ENCODE results near the gene KRI1.

KRI1 gene

DNA sequence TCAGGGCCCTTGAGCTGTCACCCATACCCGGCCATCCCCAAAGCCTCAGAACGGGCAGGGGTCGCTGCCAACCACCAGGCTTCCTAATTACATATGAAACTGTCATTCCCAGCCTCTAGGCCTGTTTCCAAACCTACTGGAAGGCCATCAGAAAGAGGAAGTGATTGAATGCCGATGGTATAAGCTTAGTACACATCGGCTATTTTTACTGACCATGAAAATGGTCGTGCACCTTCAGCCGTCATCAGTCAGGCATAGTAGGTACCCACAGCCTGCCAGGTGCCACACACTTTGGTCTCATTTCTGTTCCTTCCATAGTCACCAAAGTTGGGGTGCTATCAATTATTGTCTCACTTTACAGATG, 10.2 kb downstream of the KRI1 start:
- Histone ChIP-seq H3K4me2 (ENCODE audit: low read length) (no peak overlapping the region), H3K9me3 (ENCODE audit: low read length) (no peaks in the 10 kb centered on the region), H3K36me3 (ENCODE audit: insufficient read depth, low read length) (peaks cover 86% of the 10 kb centered on the region), H3K79me2 (ENCODE audit: insufficient read depth, low read length) (no peaks in the 10 kb centered on the region), H4K20me1 (ENCODE audit: insufficient read depth, low read length) (no peaks in the 10 kb centered on the region), H2AFZ (ENCODE audit: low read length) (no peak overlapping the region), H3K9ac (ENCODE audit: low read length) (no peak overlapping the region), H3K9me2 (ENCODE audit: low read depth, low read length) (no peaks in the 10 kb centered on the region), H3K27me3 (ENCODE audit: insufficient read depth, low read length) (no peaks in the 10 kb centered on the region), H3K4me3 (ENCODE audit: low read depth, low read length, poor library complexity, severe bottlenecking) (no peak overlapping the region), H3K27ac (ENCODE audit: low read depth, low read length, poor library complexity, severe bottlenecking) (peak overlapping the region; percentile 97), H3F3A (ENCODE audit: insufficient read depth, low read length) (peaks cover 12% of the 10 kb centered on the region; the same call in 1 of the 2 replicates), H3K4me1 (ENCODE audit: insufficient read depth, low read length, severe bottlenecking) (peaks cover 42% of the 10 kb centered on the region)
- TF ChIP-seq EZH2 (IDR thresholded peaks at IDR 0.05; ENCODE audit: borderline replicate concordance, low read length), result no peak
- TF ChIP-seq, protein P1, sequence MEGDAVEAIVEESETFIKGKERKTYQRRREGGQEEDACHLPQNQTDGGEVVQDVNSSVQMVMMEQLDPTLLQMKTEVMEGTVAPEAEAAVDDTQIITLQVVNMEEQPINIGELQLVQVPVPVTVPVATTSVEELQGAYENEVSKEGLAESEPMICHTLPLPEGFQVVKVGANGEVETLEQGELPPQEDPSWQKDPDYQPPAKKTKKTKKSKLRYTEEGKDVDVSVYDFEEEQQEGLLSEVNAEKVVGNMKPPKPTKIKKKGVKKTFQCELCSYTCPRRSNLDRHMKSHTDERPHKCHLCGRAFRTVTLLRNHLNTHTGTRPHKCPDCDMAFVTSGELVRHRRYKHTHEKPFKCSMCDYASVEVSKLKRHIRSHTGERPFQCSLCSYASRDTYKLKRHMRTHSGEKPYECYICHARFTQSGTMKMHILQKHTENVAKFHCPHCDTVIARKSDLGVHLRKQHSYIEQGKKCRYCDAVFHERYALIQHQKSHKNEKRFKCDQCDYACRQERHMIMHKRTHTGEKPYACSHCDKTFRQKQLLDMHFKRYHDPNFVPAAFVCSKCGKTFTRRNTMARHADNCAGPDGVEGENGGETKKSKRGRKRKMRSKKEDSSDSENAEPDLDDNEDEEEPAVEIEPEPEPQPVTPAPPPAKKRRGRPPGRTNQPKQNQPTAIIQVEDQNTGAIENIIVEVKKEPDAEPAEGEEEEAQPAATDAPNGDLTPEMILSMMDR (IDR thresholded peaks at IDR 0.05; ENCODE audit: low read length), result no peak

DNA sequence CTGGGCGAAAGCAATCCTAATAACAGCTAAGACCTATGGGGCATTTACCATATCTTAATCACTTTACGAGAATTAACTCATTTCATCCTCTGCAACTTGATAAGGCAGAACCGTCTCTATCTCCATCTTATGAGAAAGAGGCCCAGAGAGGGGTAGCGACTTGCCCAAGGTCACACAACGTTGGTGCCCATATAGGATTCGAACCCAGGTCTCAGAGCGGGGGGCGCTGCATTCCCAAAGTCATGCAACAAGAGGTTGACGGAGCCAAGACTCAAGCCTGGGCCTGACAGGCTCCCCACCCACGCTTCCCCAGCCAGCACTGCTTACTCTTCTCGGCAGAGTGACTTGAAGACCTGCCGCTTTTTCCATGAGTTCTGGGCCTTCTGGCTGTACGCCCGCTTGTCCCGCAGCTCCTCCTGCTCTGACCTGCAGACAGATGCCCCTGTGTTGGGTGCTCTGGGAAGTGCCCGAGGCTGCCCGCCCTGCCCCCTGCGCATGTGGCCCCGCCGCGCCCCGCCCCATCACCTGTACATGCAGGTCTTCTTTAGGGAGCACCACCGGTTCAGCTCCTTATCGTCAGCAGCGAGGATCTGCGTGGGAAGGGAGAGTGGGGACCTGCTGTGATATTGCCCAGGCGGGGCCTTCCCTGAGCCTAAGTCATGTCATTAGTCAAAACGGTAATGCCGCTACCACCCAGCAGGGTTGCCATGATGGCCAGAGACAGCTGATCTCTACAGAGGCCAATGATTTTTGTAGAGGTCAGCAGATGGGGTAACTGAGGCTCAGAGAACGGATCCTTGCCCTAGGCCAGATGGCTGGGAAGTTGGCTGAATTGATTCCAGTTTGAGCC, 10.8 kb downstream of the KRI1 start:
- Histone ChIP-seq H3K9me3 (ENCODE audit: low read length) (no peaks in the 10 kb centered on the region), H3K4me1 (ENCODE audit: insufficient read depth, low read length, severe bottlenecking) (peaks cover 42% of the 10 kb centered on the region), H3K27ac (ENCODE audit: low read depth, low read length, poor library complexity, severe bottlenecking) (peak overlapping the region; percentile 97), H3K4me2 (ENCODE audit: low read length) (peak overlapping the region; percentile 50), H3K9ac (ENCODE audit: low read length) (peak overlapping the region; percentile 59), H3K27me3 (ENCODE audit: insufficient read depth, low read length) (no peaks in the 10 kb centered on the region), H3K36me3 (ENCODE audit: insufficient read depth, low read length) (peaks cover 86% of the 10 kb centered on the region), H3F3A (ENCODE audit: insufficient read depth, low read length) (peaks cover 12% of the 10 kb centered on the region; the same call in 1 of the 2 replicates), H2AFZ (ENCODE audit: low read length) (no peak overlapping the region), H3K79me2 (ENCODE audit: insufficient read depth, low read length) (no peaks in the 10 kb centered on the region), H3K4me3 (ENCODE audit: low read depth, low read length, poor library complexity, severe bottlenecking) (no peak overlapping the region), H4K20me1 (ENCODE audit: insufficient read depth, low read length) (no peaks in the 10 kb centered on the region), H3K9me2 (ENCODE audit: low read depth, low read length) (no peaks in the 10 kb centered on the region)
- TF ChIP-seq EZH2 (IDR thresholded peaks at IDR 0.05; ENCODE audit: borderline replicate concordance, low read length), result no peak
- TF ChIP-seq, protein P1 (IDR thresholded peaks at IDR 0.05; ENCODE audit: low read length), result no peak

DNA sequence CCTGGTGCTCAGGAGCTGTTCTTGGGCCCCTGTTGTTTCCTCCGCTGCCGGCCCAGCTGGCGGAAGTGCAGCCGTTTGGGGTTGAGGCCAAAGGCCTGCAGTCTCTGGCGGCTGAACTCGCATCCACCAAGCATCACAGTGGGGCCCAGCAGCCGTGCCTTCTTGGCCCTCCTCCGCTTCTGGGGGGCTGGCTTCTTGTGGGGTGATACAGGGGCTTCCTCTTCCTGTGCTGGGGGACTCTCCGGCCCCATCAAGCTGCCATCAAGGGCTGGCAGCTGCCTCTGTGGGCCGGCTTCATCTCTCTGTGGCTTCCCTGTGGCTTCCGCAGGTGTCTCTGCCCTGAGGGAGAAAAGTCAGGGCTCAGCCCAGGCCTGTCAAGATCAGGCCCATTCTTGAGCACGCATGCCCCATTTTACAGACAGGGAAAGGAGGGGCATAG, 11.8 kb downstream of the KRI1 start:
- Histone ChIP-seq H3K27ac (ENCODE audit: low read depth, low read length, poor library complexity, severe bottlenecking) (peak overlapping the region; percentile 97), H3K4me2 (ENCODE audit: low read length) (peak overlapping the region; percentile 50), H3K27me3 (ENCODE audit: insufficient read depth, low read length) (no peaks in the 10 kb centered on the region), H3K4me3 (ENCODE audit: low read depth, low read length, poor library complexity, severe bottlenecking) (no peak overlapping the region), H3K9me2 (ENCODE audit: low read depth, low read length) (no peaks in the 10 kb centered on the region), H3K9me3 (ENCODE audit: low read length) (no peaks in the 10 kb centered on the region), H3K79me2 (ENCODE audit: insufficient read depth, low read length) (no peaks in the 10 kb centered on the region), H3F3A (ENCODE audit: insufficient read depth, low read length) (peaks cover 12% of the 10 kb centered on the region; the same call in 1 of the 2 replicates), H2AFZ (ENCODE audit: low read length) (no peak overlapping the region), H3K4me1 (ENCODE audit: insufficient read depth, low read length, severe bottlenecking) (peaks cover 42% of the 10 kb centered on the region), H3K36me3 (ENCODE audit: insufficient read depth, low read length) (peaks cover 83% of the 10 kb centered on the region), H3K9ac (ENCODE audit: low read length) (peak overlapping the region; percentile 59), H4K20me1 (ENCODE audit: insufficient read depth, low read length) (no peaks in the 10 kb centered on the region)
- TF ChIP-seq, protein P1 (IDR thresholded peaks at IDR 0.05; ENCODE audit: low read length), result no peak
- TF ChIP-seq EZH2 (IDR thresholded peaks at IDR 0.05; ENCODE audit: borderline replicate concordance, low read length), result no peak
